K562 (cell line): ENCODE measurements around the gene PIK3CB. TPM values are rescaled to one million over a fixed set of nuclear protein-coding genes. Genes with fewer than 3 reads are reported as not detected.
A peak's percentile ranks its signal among the peaks of the same experiment; 100 is the strongest.

Experiments
- ZNF280A ChIP-seq: fragments of 450-650 bp; IDR thresholded peaks from 2 replicates; pipeline ENCODE4 v1.6.1; 2018; ENCODE audit warnings: mild to moderate bottlenecking, low read depth; ENCODE audit not compliant: partially characterized antibody
- ZNF436 ChIP-seq: fragments of 250-450, 450-650 bp; sonication (Bioruptor Pico); formaldehyde crosslinking; IDR thresholded peaks from 2 replicates; pipeline ENCODE4 v1.7.0; 2020; ENCODE audit warnings: mild to moderate bottlenecking
- polyA plus RNA-seq, 8 experiments: library from polyadenylated mRNA; depleted of rRNA in 4 of 8; stranded (reverse) in 5 of 8; unstranded in 3 of 8; fragments of >200 nt; fragmentation: Nextera tagmentation in 2 of 8; fragmentation: Illumina TruSeq in 1 of 8; extraction: Ambion mirVana in 2 of 8; extraction: Trizol in 1 of 8; gene quantifications; 2 replicates each; pipeline versions ENCODE4 v1.2.1 to v1.2.3, GENCODE V29; 2011 to 2014; ENCODE audit warnings: inconsistent platforms in 1 of 8, missing spikeins in 1 of 8
- total RNA-seq, 7 experiments: library from RNA; depleted of rRNA in 6 of 7; stranded (reverse); fragments of >200 nt in 6 of 7; fragmentation: Illumina TruSeq in 2 of 7; extraction: Trizol in 2 of 7; gene quantifications; 2 replicates each; pipeline versions ENCODE4 v1.2.1 to v1.2.3, GENCODE V29; 2011 to 2021; ENCODE audit warnings: low replicate concordance in 1 of 7
- TF ChIP-seq, protein P1 (sequence below): fragments of 250-450 bp; sonication (Bioruptor Pico); IDR thresholded peaks from 2 replicates; pipeline ENCODE4 v1.5.0; 2022; ENCODE audit warnings: mild to moderate bottlenecking
- TF ChIP-seq, protein P2 (sequence below): sonication (generic); formaldehyde crosslinking; IDR thresholded peaks from 2 replicates; pipeline ENCODE4 v1.8.1; 2023; ENCODE audit warnings: missing genetic modification reagents, mild to moderate bottlenecking, borderline replicate concordance

PIK3CB gene
- total and polyA plus RNA-seq, 9 of the 15 experiments (the other 6 are each of a cell fraction or from before 2014, with no cell fraction given) = 15.3 to 62.6 (median 28.3) TPM

DNA sequence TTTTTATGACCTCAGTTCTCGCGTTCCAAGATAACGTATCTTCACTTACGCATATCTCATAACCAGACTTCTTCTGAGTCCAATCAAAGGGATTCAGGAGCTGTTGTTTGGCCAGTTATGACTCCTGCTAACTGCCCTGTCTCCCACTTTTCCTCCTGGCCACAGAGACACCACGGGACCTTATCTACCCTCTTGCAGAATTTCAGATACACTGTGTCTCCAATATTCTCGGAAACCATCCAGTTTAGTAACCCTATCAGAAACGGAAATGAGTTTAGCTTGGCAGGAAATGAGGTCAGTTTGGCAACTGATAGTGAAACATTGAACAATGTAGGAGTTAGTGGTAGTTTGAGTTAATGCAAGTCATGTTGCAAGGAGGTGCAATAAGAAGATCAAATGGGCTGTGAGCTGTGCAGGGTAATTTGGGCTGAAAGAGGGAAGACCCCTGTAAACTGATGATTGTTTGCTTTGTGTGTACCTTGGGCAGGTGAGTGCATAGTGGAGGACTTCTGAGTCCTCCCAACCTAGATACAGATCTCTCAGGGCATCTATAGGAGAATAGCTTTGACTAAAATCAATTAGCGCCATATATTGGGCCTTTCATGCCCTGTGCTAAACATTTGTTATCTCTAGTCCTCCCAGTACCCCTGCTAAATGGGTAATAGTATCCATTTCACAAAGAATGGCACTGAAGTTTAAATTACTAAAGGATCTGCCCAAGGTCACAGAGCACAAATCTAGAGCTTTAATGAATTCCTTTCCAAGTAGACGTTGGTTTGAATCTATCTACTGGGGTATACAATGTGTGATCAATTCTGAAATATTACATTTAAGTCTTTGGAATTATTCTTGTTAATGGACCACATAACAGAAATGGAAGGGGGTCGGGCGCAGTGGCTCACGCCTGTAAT, 41.3 kb upstream of the PIK3CB start (continued):
- TF ChIP-seq ZNF280A (no peak), ZNF436 (CRISPR knock-in tag) (0 out of 2 replicates have a peak, but pooled peaks have one; percentile 52)
- TF ChIP-seq, protein P1, sequence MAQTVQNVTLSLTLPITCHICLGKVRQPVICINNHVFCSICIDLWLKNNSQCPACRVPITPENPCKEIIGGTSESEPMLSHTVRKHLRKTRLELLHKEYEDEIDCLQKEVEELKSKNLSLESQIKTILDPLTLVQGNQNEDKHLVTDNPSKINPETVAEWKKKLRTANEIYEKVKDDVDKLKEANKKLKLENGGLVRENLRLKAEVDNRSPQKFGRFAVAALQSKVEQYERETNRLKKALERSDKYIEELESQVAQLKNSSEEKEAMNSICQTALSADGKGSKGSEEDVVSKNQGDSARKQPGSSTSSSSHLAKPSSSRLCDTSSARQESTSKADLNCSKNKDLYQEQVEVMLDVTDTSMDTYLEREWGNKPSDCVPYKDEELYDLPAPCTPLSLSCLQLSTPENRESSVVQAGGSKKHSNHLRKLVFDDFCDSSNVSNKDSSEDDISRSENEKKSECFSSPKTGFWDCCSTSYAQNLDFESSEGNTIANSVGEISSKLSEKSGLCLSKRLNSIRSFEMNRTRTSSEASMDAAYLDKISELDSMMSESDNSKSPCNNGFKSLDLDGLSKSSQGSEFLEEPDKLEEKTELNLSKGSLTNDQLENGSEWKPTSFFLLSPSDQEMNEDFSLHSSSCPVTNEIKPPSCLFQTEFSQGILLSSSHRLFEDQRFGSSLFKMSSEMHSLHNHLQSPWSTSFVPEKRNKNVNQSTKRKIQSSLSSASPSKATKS (CRISPR knock-in tag) = no peak
- TF ChIP-seq, protein P2, sequence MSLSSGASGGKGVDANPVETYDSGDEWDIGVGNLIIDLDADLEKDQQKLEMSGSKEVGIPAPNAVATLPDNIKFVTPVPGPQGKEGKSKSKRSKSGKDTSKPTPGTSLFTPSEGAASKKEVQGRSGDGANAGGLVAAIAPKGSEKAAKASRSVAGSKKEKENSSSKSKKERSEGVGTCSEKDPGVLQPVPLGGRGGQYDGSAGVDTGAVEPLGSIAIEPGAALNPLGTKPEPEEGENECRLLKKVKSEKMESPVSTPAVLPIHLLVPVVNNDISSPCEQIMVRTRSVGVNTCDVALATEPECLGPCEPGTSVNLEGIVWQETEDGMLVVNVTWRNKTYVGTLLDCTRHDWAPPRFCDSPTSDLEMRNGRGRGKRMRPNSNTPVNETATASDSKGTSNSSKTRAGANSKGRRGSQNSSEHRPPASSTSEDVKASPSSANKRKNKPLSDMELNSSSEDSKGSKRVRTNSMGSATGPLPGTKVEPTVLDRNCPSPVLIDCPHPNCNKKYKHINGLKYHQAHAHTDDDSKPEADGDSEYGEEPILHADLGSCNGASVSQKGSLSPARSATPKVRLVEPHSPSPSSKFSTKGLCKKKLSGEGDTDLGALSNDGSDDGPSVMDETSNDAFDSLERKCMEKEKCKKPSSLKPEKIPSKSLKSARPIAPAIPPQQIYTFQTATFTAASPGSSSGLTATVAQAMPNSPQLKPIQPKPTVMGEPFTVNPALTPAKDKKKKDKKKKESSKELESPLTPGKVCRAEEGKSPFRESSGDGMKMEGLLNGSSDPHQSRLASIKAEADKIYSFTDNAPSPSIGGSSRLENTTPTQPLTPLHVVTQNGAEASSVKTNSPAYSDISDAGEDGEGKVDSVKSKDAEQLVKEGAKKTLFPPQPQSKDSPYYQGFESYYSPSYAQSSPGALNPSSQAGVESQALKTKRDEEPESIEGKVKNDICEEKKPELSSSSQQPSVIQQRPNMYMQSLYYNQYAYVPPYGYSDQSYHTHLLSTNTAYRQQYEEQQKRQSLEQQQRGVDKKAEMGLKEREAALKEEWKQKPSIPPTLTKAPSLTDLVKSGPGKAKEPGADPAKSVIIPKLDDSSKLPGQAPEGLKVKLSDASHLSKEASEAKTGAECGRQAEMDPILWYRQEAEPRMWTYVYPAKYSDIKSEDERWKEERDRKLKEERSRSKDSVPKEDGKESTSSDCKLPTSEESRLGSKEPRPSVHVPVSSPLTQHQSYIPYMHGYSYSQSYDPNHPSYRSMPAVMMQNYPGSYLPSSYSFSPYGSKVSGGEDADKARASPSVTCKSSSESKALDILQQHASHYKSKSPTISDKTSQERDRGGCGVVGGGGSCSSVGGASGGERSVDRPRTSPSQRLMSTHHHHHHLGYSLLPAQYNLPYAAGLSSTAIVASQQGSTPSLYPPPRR (CRISPR knock-in tag) = no peak; the same call in 1 of the 2 replicates
